A549 (cell line): Measurements from ENCODE around the gene PFKFB4. TPM values are rescaled to one million over a fixed set of nuclear protein-coding genes. Genes with fewer than 3 reads are reported as not detected.

Experiments
- ATAC-seq, 2 experiments: fragments of 200-7000 bp in 1 of 2; fragments of >200 bp in 1 of 2; cut with Nextera tagmentation in 1 of 2; cut with Tn5 transposase in 1 of 2; 3 replicates each; pipeline versions ENCODE4 v1.8.0 to v1.9.1; 2018 to 2020; ENCODE audit warnings: mild to moderate bottlenecking in 1 of 2, moderate library complexity in 1 of 2
- CTCF ChIA-PET: fragments of 300-600 bp; sonication (Branson Sonifier 250); formaldehyde crosslinking; extraction: SDS; loops from one replicate; lab custom pipeline; 2021; ENCODE audit warnings: antibody characterized with exemption, inconsistent platforms; lab: Yijun Ruan, JAX
- POLR2A ChIA-PET: fragments of 350-600 bp; formaldehyde crosslinking; extraction: SDS; loops from one replicate; lab custom pipeline; 2021; ENCODE audit warnings: antibody characterized with exemption, inconsistent platforms; lab: Yijun Ruan, JAX
- DNase-seq, 2 experiments: peaks; one replicate each; pipeline versions ENCODE4 v3.0.0 to v3.0.0-alpha.2; 2011 to 2016; ENCODE audit warnings: low read depth in 1 of 2, low spot score in 1 of 2
- FAIRE-seq: peaks from 2 replicates; lab custom pipeline; 2011; peaks lifted over from hg19 to GRCh38; lab: Jason Lieb, UNC
- H3K27ac ChIP-seq, 2 experiments: fragments of >200 bp; sonication (Bioruptor Twin); formaldehyde crosslinking; 3 replicates each; pipeline ENCODE4 v1.5.1; 2016 to 2017
- H3K4me1 ChIP-seq: fragments of >200 bp; sonication (Bioruptor Twin); formaldehyde crosslinking; 3 replicates; pipeline ENCODE4 v1.6.1; 2016
- H3K4me2 ChIP-seq: fragments of >200 bp; sonication (Bioruptor Twin); formaldehyde crosslinking; 3 replicates; pipeline ENCODE4 v1.6.1; 2016
- H3K4me3 ChIP-seq: fragments of >200 bp; sonication (Bioruptor Twin); formaldehyde crosslinking; 3 replicates; pipeline ENCODE4 v1.5.1; 2016
- H3K9me3 ChIP-seq: fragments of >200 bp; sonication (Bioruptor Twin); formaldehyde crosslinking; 3 replicates; pipeline ENCODE4 v1.6.1; 2016
- ATOH8 ChIP-seq: fragments of 250-450 bp; sonication (Bioruptor Pico); IDR thresholded peaks from 2 replicates; pipeline ENCODE4 v1.5.0; 2020; ENCODE audit warnings: low read depth, mild to moderate bottlenecking, moderate library complexity
- BCL3 ChIP-seq: fragments of >200 bp; sonication (Bioruptor Twin); formaldehyde crosslinking; IDR thresholded peaks from 3 replicates; pipeline ENCODE4 v1.6.1; 2016
- CBX2 ChIP-seq: fragments of 200-600 bp; sonication (generic); IDR thresholded peaks from 2 replicates; pipeline ENCODE4 v1.6.1; 2016; ENCODE audit warnings: low read depth, mild to moderate bottlenecking, borderline replicate concordance
- CEBPB ChIP-seq, 2 experiments: fragments of >200 bp in 1 of 2; sonication (Bioruptor Twin) in 1 of 2; formaldehyde crosslinking in 1 of 2; IDR thresholded peaks; 2 replicates each; pipeline ENCODE4 v1.6.1; 2012 to 2016
- CHD2 ChIP-seq: fragments of 150-350 bp; IDR thresholded peaks from 2 replicates; pipeline ENCODE4 v1.6.1; 2014; ENCODE audit warnings: low read length; ENCODE audit not compliant: partially characterized antibody
- CHD4 ChIP-seq: fragments of 200-600 bp; sonication (generic); IDR thresholded peaks from 2 replicates; pipeline ENCODE4 v1.6.1; 2016; ENCODE audit warnings: antibody characterized with exemption, mild to moderate bottlenecking, borderline replicate concordance
- CTCF ChIP-seq: fragments of >200 bp; sonication (Bioruptor Twin); formaldehyde crosslinking; IDR thresholded peaks from 3 replicates; pipeline ENCODE4 v1.5.1; 2016
- EHF ChIP-seq: fragments of 250-450 bp; sonication (Bioruptor Pico); IDR thresholded peaks from 2 replicates; pipeline ENCODE4 v1.5.0; 2020; ENCODE audit warnings: mild to moderate bottlenecking
- ELK1 ChIP-seq: fragments of 150-350 bp; IDR thresholded peaks from 2 replicates; pipeline ENCODE4 v1.6.1; 2014; ENCODE audit warnings: low read depth, mild to moderate bottlenecking, low read length
- EP300 ChIP-seq, 2 experiments: fragments of >200 bp; sonication (Bioruptor Twin); formaldehyde crosslinking; IDR thresholded peaks; 2 replicates in 1 of 2; 3 replicates in 1 of 2; pipeline ENCODE4 v1.6.1; 2016 to 2017
- ESRRA ChIP-seq: fragments of 150-350 bp; IDR thresholded peaks from 2 replicates; pipeline ENCODE4 v1.6.1; 2014; ENCODE audit warnings: mild to moderate bottlenecking, low read length, borderline replicate concordance
- FOSB ChIP-seq: fragments of 250-450 bp; sonication (Bioruptor Pico); IDR thresholded peaks from 2 replicates; pipeline ENCODE4 v1.5.0; 2020; ENCODE audit warnings: mild to moderate bottlenecking, moderate library complexity
- FOXS1 ChIP-seq: fragments of 250-450 bp; sonication (Bioruptor Pico); IDR thresholded peaks from 2 replicates; pipeline ENCODE4 v1.5.0; 2020; ENCODE audit warnings: mild to moderate bottlenecking, moderate library complexity
- GATA3 ChIP-seq: IDR thresholded peaks from 2 replicates; pipeline ENCODE4 v1.6.1; 2012; ENCODE audit warnings: borderline replicate concordance
- HDAC2 ChIP-seq: fragments of 200-600 bp; sonication (generic); IDR thresholded peaks from 2 replicates; pipeline ENCODE4 v1.6.1; 2016
- HOXB13 ChIP-seq: fragments of 250-450 bp; sonication (Bioruptor Pico); IDR thresholded peaks from 2 replicates; pipeline ENCODE4 v1.5.0; 2020; ENCODE audit warnings: low read depth, mild to moderate bottlenecking, moderate library complexity
- JUNB ChIP-seq: fragments of >200 bp; sonication (Bioruptor Twin); formaldehyde crosslinking; IDR thresholded peaks from 2 replicates; pipeline ENCODE4 v1.6.1; 2016
- KDM1A ChIP-seq: fragments of 200-600 bp; sonication (generic); IDR thresholded peaks from 2 replicates; pipeline ENCODE4 v1.6.1; 2016; ENCODE audit warnings: low read depth, mild to moderate bottlenecking
- KDM5A ChIP-seq: fragments of 200-600 bp; sonication (generic); IDR thresholded peaks from 2 replicates; pipeline ENCODE4 v1.6.1; 2016; ENCODE audit warnings: antibody characterized with exemption, mild to moderate bottlenecking
- MYC ChIP-seq: IDR thresholded peaks from 2 replicates; pipeline ENCODE4 v1.6.1; 2012; ENCODE audit warnings: mild to moderate bottlenecking, inconsistent platforms, low read length, improper control_type of control experiment, borderline replicate concordance
- NR3C1 ChIP-seq: fragments of >200 bp; sonication (Bioruptor Twin); formaldehyde crosslinking; IDR thresholded peaks from 3 replicates; pipeline ENCODE4 v1.6.1; 2017
- PBX3 ChIP-seq: IDR thresholded peaks from 2 replicates; pipeline ENCODE4 v1.6.1; 2012
- POLR2A ChIP-seq: IDR thresholded peaks from 2 replicates; pipeline ENCODE4 v1.6.1; 2012; ENCODE audit warnings: mild to moderate bottlenecking, low read length
- RAD21 ChIP-seq, 2 experiments: fragments of >200 bp in 1 of 2; sonication (Bioruptor Twin) in 1 of 2; formaldehyde crosslinking in 1 of 2; IDR thresholded peaks in 1 of 2; conservative IDR thresholded peaks in 1 of 2; 2 replicates in 1 of 2; 3 replicates in 1 of 2; pipeline ENCODE4 v1.6.1; 2012 to 2018; ENCODE audit warnings: inconsistent platforms in 1 of 2
- RCOR1 ChIP-seq: fragments of 150-350 bp; IDR thresholded peaks from 2 replicates; pipeline ENCODE4 v1.6.1; 2014; ENCODE audit warnings: antibody characterized with exemption, low read length, low read depth
- RFX5 ChIP-seq: fragments of 450-650 bp; IDR thresholded peaks from 2 replicates; pipeline ENCODE4 v1.7.1; 2014; ENCODE audit warnings: antibody characterized with exemption, mild to moderate bottlenecking, moderate library complexity
- RNF2 ChIP-seq: fragments of 200-600 bp; sonication (generic); IDR thresholded peaks from 2 replicates; pipeline ENCODE4 v1.6.1; 2016; ENCODE audit warnings: low read depth, mild to moderate bottlenecking, antibody characterized with exemption, moderate library complexity, borderline replicate concordance
- USF2 ChIP-seq: fragments of 450-650 bp; IDR thresholded peaks from 2 replicates; pipeline ENCODE4 v1.6.1; 2014; ENCODE audit warnings: antibody characterized with exemption
- ZC3H11A ChIP-seq: fragments of 450-650 bp; IDR thresholded peaks from 2 replicates; pipeline ENCODE4 v1.6.1; 2014; ENCODE audit warnings: antibody characterized with exemption, mild to moderate bottlenecking
- ZNF302 ChIP-seq: fragments of 250-450 bp; sonication (Bioruptor Pico); IDR thresholded peaks from 2 replicates; pipeline ENCODE4 v1.9.0; 2021; ENCODE audit warnings: inconsistent platforms, mild to moderate bottlenecking, moderate library complexity
- WGBS: methylation state at CpG from one replicate; pipeline ENCODE4 v1.1.6; 2017; ENCODE audit errors: missing lambda C conversion rate; 5-methylcytosine and 5-hydroxymethylcytosine counted together
- polyA plus RNA-seq, 4 experiments: library from polyadenylated mRNA; depleted of rRNA in 3 of 4; stranded (reverse); fragments of >200 nt; fragmentation: RNase III in 1 of 4; extraction: RNeasy Plus Mini Kit Qiagen cat#74134 plus additional on column Dnase treatment in 1 of 4; gene quantifications; 2 replicates in 3 of 4; 3 replicates in 1 of 4; pipeline ENCODE4 v1.2.3, GENCODE V29; 2011 to 2017

Gene PFKFB4
- polyA plus RNA-seq, 2 of the 4 experiments (the other 2 are of a cell fraction) = 8.4 to 20.9 TPM

- POLR2A ChIA-PET = no interaction called here
These were observed 25.2 kb upstream of the PFKFB4 start for GRCh38 chr3:48581621-48582481.

GRCh38 chr3:48576647-48577046, 20.0 kb upstream of the PFKFB4 start:
- 100% methylated on average over 2 of the region's 4 CpGs for WGBS
- TF ChIP-seq ATOH8 (CRISPR knock-in tag) = no peak
- TF ChIP-seq MYC = no peak
- no peak for TF ChIP-seq HOXB13 (CRISPR knock-in tag)
- no peak for TF ChIP-seq FOSB (CRISPR knock-in tag)
- no peak for TF ChIP-seq POLR2A
- no peak for TF ChIP-seq CEBPB (IDR thresholded peaks at IDR 0.05)
- TF ChIP-seq CBX2 = no peak
- no peak for TF ChIP-seq CTCF
- TF ChIP-seq EHF (CRISPR knock-in tag) = no peak
- TF ChIP-seq CHD2 = no peak
- no peak for TF ChIP-seq RCOR1
- no peak for TF ChIP-seq ZC3H11A
- no peak for TF ChIP-seq KDM1A
- no peak for TF ChIP-seq ELK1
- TF ChIP-seq RFX5 = no peak
- no peak for TF ChIP-seq BCL3
- no peak for TF ChIP-seq RNF2
- no peak for TF ChIP-seq HDAC2
- TF ChIP-seq, all 56 proteins: peak for 0
- ATAC-seq = no peak
- FAIRE-seq = no peak
- Histone ChIP-seq H3K4me3 (no peak overlapping the region), H3K4me2 (no peak overlapping the region), H3K4me1 (no peaks in the 10 kb centered on the region), H3K9me3 (no peaks in the 10 kb centered on the region), H3K27ac (no peak overlapping the region; a peak in 1 of 6 replicates)
- DNase-seq = no peak
- ChIA-PET CTCF (interaction anchor here (0.7 to 0.9 kb wide), 3 partner anchors 10 to 11 kb away, joined by 3 read pairs; no protein-coding TSS in a partner anchor), POLR2A (no interaction called here)

More at GRCh38 chr3:48581621-48582481, 25.2 kb upstream of the PFKFB4 start:
- FAIRE-seq (no peak), ATAC-seq (no peak), DNase-seq (no peak)
- Histone ChIP-seq H3K9me3 (no peaks in the 10 kb centered on the region), H3K27ac (no peak overlapping the region), H3K4me3 (no peak overlapping the region), H3K4me2 (no peak overlapping the region), H3K4me1 (no peaks in the 10 kb centered on the region)
- CTCF ChIA-PET = interaction anchor here (0.7 to 1.5 kb wide), 2 partner anchors 10 to 24 kb away, joined by 3 to 4 read pairs; no protein-coding TSS in a partner anchor
- TF ChIP-seq ATOH8 (CRISPR knock-in tag) (no peak), KDM5A (no peak), RCOR1 (no peak), USF2 (no peak), CHD4 (no peak), PBX3 (no peak), FOXS1 (CRISPR knock-in tag) (no peak), EP300 (IDR thresholded peaks at IDR 0.05) (no peak), GATA3 (no peak), JUNB (no peak), FOSB (CRISPR knock-in tag) (no peak), ZNF302 (CRISPR knock-in tag) (no peak), RAD21 (conservative IDR thresholded peaks at IDR 0.05 in 1 of 2, IDR thresholded peaks at IDR 0.05 in 1 of 2) (no peak), KDM1A (no peak), ESRRA (no peak), NR3C1 (no peak)
- WGBS = 96% methylated on average over 13 of the region's 14 CpGs
